ENCODE results near the gene CBLC.

CBLC gene

DNA sequence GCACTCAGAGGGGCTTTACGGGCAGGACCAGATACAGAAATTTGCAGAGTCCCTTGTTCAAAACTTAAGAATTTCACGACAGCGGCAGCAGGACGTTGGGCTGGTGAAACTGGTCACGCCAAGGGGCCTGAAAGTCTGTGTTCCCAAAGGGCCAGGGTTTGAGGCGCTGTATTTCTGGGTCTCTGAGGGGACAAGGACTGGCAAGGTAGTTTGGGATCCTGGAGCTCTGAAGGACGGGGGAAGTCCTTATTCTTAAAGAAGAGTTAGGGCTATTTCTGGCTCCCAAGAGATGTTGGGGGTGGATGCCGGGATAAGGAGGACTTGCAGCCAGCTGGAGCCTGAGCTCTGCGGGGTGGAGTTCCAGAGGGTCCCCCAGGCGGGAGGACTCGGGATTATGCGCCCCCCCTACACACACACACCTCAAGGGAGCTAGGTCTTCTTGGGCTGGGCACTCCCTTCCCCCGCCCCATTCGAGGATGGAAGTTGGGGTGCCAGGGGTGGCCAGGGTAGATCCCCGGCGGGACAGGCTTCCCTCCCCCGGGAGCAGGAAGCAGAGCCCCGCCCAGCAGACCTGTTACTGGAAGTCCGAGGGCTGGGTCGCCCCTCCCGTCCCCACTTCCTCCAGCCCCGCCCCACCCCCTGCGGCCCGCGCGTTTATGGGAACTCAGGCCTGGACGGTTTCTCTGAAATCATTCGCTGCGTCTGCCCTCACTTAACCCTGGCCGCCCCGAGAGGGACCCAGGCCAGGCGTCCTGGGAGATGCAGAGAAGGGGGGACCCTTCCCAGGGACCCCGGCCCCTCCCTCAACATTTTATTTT lies 23.5 kb upstream of the CBLC start:
- ATAC-seq: peak; percentile 63

DNA sequence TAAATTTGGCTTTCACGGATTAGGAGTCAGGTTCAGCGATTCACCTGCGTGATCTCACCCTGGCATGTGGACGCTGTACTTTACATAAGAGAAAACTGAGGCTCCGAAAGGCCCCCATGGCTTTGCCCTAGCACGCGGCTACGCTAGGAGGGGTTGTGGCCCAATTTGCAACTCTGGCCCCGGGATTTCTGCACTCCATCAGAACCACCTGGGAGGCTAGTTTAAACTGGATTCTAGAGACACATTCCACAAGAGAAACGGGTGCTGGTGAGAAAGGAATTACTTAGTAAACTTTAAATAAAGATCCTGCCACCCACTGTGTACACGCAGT lies 23.0 kb upstream of the CBLC start:
- no peak for ATAC-seq
- TF ChIP-seq, protein P1, sequence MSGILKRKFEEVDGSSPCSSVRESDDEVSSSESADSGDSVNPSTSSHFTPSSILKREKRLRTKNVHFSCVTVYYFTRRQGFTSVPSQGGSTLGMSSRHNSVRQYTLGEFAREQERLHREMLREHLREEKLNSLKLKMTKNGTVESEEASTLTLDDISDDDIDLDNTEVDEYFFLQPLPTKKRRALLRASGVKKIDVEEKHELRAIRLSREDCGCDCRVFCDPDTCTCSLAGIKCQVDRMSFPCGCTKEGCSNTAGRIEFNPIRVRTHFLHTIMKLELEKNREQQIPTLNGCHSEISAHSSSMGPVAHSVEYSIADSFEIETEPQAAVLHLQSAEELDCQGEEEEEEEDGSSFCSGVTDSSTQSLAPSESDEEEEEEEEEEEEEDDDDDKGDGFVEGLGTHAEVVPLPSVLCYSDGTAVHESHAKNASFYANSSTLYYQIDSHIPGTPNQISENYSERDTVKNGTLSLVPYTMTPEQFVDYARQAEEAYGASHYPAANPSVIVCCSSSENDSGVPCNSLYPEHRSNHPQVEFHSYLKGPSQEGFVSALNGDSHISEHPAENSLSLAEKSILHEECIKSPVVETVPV (CRISPR knock-in tag; IDR thresholded peaks at IDR 0.05): no peak
- TF ChIP-seq ZNF8 (CRISPR knock-in tag; IDR thresholded peaks at IDR 0.05) (no peak), ZNF70 (CRISPR knock-in tag; IDR thresholded peaks at IDR 0.05) (no peak), ZC3H10 (CRISPR knock-in tag; IDR thresholded peaks at IDR 0.05) (no peak), TOX (CRISPR knock-in tag; IDR thresholded peaks at IDR 0.05; ENCODE audit: borderline replicate concordance) (no peak), ESRRG (CRISPR knock-in tag; IDR thresholded peaks at IDR 0.05) (no peak)

More for the DNA sequence above, 23.5 kb upstream of the CBLC start:
- TF ChIP-seq, protein P2, sequence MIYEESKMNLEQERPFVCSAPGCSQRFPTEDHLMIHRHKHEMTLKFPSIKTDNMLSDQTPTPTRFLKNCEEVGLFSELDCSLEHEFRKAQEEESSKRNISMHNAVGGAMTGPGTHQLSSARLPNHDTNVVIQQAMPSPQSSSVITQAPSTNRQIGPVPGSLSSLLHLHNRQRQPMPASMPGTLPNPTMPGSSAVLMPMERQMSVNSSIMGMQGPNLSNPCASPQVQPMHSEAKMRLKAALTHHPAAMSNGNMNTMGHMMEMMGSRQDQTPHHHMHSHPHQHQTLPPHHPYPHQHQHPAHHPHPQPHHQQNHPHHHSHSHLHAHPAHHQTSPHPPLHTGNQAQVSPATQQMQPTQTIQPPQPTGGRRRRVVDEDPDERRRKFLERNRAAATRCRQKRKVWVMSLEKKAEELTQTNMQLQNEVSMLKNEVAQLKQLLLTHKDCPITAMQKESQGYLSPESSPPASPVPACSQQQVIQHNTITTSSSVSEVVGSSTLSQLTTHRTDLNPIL (CRISPR knock-in tag; IDR thresholded peaks at IDR 0.05; ENCODE audit: low read depth): no peak
- TF ChIP-seq ZNF565 (CRISPR knock-in tag; conservative IDR thresholded peaks at IDR 0.05; ENCODE audit: low read depth) (no peak), ZC3H10 (CRISPR knock-in tag; IDR thresholded peaks at IDR 0.05) (no peak), TCF4 (CRISPR knock-in tag; IDR thresholded peaks at IDR 0.05; ENCODE audit: borderline replicate concordance) (no peak), ISL1 (CRISPR knock-in tag; IDR thresholded peaks at IDR 0.05) (no peak), ZNF8 (CRISPR knock-in tag; IDR thresholded peaks at IDR 0.05) (no peak), ARNTL (CRISPR knock-in tag; IDR thresholded peaks at IDR 0.05; ENCODE audit: borderline replicate concordance, low read depth) (no peak), OSR1 (CRISPR knock-in tag; IDR thresholded peaks at IDR 0.05) (no peak), ZNF70 (CRISPR knock-in tag; IDR thresholded peaks at IDR 0.05) (no peak), ZFP3 (CRISPR knock-in tag; IDR thresholded peaks at IDR 0.05) (no peak), TOX (CRISPR knock-in tag; IDR thresholded peaks at IDR 0.05; ENCODE audit: borderline replicate concordance) (no peak), ZFP30 (CRISPR knock-in tag; IDR thresholded peaks at IDR 0.05) (no peak), SNAI2 (CRISPR knock-in tag; IDR thresholded peaks at IDR 0.05) (no peak), PPARA (CRISPR knock-in tag; IDR thresholded peaks at IDR 0.05; ENCODE audit: borderline replicate concordance) (no peak)
- TF ChIP-seq, protein P1 (CRISPR knock-in tag; IDR thresholded peaks at IDR 0.05): no peak
- TF ChIP-seq, protein P3, sequence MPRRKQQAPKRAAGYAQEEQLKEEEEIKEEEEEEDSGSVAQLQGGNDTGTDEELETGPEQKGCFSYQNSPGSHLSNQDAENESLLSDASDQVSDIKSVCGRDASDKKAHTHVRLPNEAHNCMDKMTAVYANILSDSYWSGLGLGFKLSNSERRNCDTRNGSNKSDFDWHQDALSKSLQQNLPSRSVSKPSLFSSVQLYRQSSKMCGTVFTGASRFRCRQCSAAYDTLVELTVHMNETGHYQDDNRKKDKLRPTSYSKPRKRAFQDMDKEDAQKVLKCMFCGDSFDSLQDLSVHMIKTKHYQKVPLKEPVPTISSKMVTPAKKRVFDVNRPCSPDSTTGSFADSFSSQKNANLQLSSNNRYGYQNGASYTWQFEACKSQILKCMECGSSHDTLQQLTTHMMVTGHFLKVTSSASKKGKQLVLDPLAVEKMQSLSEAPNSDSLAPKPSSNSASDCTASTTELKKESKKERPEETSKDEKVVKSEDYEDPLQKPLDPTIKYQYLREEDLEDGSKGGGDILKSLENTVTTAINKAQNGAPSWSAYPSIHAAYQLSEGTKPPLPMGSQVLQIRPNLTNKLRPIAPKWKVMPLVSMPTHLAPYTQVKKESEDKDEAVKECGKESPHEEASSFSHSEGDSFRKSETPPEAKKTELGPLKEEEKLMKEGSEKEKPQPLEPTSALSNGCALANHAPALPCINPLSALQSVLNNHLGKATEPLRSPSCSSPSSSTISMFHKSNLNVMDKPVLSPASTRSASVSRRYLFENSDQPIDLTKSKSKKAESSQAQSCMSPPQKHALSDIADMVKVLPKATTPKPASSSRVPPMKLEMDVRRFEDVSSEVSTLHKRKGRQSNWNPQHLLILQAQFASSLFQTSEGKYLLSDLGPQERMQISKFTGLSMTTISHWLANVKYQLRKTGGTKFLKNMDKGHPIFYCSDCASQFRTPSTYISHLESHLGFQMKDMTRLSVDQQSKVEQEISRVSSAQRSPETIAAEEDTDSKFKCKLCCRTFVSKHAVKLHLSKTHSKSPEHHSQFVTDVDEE (CRISPR knock-in tag; IDR thresholded peaks at IDR 0.05): no peak

DNA sequence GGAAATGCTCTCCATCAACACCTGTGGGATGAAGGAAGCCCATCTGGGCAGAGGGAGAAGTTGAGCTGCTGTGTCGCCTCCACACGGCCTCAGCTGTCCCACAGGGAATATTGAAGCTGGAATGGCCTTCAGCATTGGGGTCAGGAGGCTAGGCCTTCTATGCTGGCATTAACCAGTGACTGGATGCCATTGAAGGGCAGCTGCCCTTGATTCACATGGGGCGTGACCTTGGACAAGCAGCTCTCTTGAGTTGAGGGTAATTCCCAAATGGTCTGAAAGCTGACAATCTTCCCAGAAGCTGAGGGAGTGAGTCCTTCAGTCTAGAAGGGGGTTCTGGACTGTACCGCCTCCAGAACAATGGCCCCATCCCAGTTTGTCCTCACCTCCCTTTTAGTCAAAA lies 22.5 kb upstream of the CBLC start:
- no peak for ATAC-seq
- TF ChIP-seq ZNF8 (CRISPR knock-in tag; IDR thresholded peaks at IDR 0.05) (no peak), ZNF565 (CRISPR knock-in tag; conservative IDR thresholded peaks at IDR 0.05; ENCODE audit: low read depth) (no peak), GLIS3 (CRISPR knock-in tag; IDR thresholded peaks at IDR 0.05) (no peak), ZNF70 (CRISPR knock-in tag; IDR thresholded peaks at IDR 0.05) (no peak), ARNTL (CRISPR knock-in tag; IDR thresholded peaks at IDR 0.05; ENCODE audit: borderline replicate concordance, low read depth) (no peak), CSDC2 (CRISPR knock-in tag; IDR thresholded peaks at IDR 0.05) (no peak), BACH2 (CRISPR knock-in tag; IDR thresholded peaks at IDR 0.05; ENCODE audit: borderline replicate concordance) (no peak), ISL1 (CRISPR knock-in tag; IDR thresholded peaks at IDR 0.05) (no peak), ZFP30 (CRISPR knock-in tag; IDR thresholded peaks at IDR 0.05) (no peak), TCF4 (CRISPR knock-in tag; IDR thresholded peaks at IDR 0.05; ENCODE audit: borderline replicate concordance) (no peak), PPARA (CRISPR knock-in tag; IDR thresholded peaks at IDR 0.05; ENCODE audit: borderline replicate concordance) (no peak)

DNA sequence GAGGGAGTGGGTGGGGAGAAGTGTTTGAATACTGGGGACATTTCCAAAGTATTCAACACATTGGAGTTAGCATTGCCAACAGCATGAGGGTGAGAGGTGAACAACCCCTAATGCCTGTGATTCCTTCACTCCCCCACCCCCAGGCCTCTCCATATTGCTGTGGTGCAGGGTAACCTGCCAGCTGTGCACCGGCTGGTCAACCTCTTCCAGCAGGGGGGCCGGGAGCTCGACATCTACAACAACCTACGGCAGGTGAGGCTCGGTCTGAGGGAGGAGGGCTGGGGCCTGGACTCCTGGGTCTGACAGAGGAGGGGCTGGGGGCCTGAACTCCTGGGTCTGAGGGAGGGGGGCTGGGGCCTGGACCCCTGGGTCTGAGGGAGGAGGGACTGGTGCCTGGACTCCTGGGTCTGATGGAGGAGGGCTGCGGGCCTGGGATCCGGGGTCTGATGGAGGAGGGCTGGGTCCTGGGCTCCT lies 21.6 kb upstream of the CBLC start:
- no peak for ATAC-seq
- TF ChIP-seq ZFP30 (CRISPR knock-in tag; IDR thresholded peaks at IDR 0.05) (no peak), OSR1 (CRISPR knock-in tag; IDR thresholded peaks at IDR 0.05) (no peak), RARB (CRISPR knock-in tag; IDR thresholded peaks at IDR 0.05) (no peak), CSDC2 (CRISPR knock-in tag; IDR thresholded peaks at IDR 0.05) (no peak), ZFP3 (CRISPR knock-in tag; IDR thresholded peaks at IDR 0.05) (no peak), TCF4 (CRISPR knock-in tag; IDR thresholded peaks at IDR 0.05; ENCODE audit: borderline replicate concordance) (no peak), BACH2 (CRISPR knock-in tag; IDR thresholded peaks at IDR 0.05; ENCODE audit: borderline replicate concordance) (no peak), ZNF8 (CRISPR knock-in tag; IDR thresholded peaks at IDR 0.05) (no peak), ZC3H10 (CRISPR knock-in tag; IDR thresholded peaks at IDR 0.05) (no peak), TOX (CRISPR knock-in tag; IDR thresholded peaks at IDR 0.05; ENCODE audit: borderline replicate concordance) (no peak)
- TF ChIP-seq, protein P4, sequence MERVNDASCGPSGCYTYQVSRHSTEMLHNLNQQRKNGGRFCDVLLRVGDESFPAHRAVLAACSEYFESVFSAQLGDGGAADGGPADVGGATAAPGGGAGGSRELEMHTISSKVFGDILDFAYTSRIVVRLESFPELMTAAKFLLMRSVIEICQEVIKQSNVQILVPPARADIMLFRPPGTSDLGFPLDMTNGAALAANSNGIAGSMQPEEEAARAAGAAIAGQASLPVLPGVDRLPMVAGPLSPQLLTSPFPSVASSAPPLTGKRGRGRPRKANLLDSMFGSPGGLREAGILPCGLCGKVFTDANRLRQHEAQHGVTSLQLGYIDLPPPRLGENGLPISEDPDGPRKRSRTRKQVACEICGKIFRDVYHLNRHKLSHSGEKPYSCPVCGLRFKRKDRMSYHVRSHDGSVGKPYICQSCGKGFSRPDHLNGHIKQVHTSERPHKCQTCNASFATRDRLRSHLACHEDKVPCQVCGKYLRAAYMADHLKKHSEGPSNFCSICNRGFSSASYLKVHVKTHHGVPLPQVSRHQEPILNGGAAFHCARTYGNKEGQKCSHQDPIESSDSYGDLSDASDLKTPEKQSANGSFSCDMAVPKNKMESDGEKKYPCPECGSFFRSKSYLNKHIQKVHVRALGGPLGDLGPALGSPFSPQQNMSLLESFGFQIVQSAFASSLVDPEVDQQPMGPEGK (CRISPR knock-in tag; IDR thresholded peaks at IDR 0.05; ENCODE audit: borderline replicate concordance): no peak
- TF ChIP-seq, protein P1 (CRISPR knock-in tag; IDR thresholded peaks at IDR 0.05): no peak
